Cardiac fibroblast (primary cell): Measurements from ENCODE around the gene DPF3.

Source experiments
- DNase-seq, 2 donors: peaks; one replicate each; pipeline versions ENCODE4 v3.0.0 to v3.0.0-alpha.2; 2010; ENCODE audit warnings: low read depth in 2 of 2
- H3K4me3 ChIP-seq, 2 donors: replicated peaks in 1 of 2; 1 replicate in 1 of 2; 2 replicates in 1 of 2; pipeline ENCODE4 v1.5.1; 2011; ENCODE audit warnings: low read depth in 2 of 2, low read length in 2 of 2, mild to moderate bottlenecking in 2 of 2, moderate library complexity in 1 of 2
- TF ChIP-seq, protein P1 (sequence below): IDR thresholded peaks from one replicate; pipeline ENCODE4 v1.5.1; 2011; ENCODE audit warnings: low read depth, mild to moderate bottlenecking, low read length, inconsistent platforms

The DPF3 gene

DNA sequence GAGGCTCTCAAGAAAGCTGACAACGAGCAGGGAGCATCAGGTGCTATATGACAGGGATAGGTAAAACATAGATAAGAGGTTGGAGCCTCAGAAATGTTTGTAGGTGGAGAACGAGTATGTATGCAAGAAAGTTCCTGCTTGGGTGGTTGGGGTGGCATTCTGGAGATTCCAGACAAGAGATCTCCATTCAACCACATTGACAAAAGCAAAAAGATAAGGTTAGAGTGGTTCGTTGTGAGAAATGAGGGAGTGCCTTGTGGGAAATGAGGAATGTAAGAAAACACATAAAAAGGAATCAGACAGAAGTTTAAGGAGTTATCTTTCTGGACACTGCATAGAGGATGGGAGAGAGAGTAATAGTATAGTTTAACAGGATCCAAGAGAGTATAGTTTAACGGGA lies 290.3 kb downstream of the DPF3 start:
- DNase-seq: peak in 1 of 2 donors; percentile 26
- H3K4me3 ChIP-seq: no peak overlapping the region
- TF ChIP-seq, protein P1, sequence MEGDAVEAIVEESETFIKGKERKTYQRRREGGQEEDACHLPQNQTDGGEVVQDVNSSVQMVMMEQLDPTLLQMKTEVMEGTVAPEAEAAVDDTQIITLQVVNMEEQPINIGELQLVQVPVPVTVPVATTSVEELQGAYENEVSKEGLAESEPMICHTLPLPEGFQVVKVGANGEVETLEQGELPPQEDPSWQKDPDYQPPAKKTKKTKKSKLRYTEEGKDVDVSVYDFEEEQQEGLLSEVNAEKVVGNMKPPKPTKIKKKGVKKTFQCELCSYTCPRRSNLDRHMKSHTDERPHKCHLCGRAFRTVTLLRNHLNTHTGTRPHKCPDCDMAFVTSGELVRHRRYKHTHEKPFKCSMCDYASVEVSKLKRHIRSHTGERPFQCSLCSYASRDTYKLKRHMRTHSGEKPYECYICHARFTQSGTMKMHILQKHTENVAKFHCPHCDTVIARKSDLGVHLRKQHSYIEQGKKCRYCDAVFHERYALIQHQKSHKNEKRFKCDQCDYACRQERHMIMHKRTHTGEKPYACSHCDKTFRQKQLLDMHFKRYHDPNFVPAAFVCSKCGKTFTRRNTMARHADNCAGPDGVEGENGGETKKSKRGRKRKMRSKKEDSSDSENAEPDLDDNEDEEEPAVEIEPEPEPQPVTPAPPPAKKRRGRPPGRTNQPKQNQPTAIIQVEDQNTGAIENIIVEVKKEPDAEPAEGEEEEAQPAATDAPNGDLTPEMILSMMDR: no peak

DNA sequence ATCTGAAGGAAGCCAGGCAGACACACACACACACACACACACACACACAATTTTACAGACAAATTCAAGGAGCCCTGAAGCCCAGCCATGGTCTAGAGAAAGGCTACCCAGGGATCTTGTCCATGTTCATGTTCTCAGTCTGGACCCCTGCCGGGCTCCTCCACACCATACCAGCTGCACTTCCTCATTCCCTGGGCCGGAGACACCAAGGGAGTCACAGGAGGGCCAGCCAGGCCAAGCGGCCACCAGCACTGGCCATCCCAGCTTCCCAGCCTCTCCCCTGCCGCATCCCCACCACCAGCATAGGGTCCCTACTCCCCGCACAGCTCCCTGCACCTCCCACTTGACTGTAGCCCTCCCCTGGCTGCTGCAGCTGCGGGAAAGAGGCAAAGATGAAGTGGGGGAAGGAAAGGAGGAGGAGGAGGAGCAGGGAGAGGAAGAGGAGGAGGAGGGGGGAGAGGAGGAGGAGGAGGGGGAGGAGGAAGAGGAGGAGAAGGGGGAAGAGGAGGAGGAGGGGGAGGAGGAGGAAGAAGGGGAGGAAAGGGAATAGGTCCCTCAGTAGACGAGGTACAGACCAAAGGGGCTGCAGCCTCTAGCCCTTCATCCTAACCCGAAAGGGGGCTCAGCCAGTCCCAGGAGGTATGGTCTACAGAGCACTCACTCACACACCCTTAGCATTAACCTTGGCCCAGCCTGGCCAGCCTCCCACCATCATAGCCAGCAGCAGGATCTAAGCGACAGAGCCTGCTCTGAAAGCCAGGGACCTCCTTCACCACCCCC lies 293.2 kb downstream of the DPF3 start:
- TF ChIP-seq, protein P1: no peak
- no peak for DNase-seq
- no peak overlapping the region for H3K4me3 ChIP-seq

DNA sequence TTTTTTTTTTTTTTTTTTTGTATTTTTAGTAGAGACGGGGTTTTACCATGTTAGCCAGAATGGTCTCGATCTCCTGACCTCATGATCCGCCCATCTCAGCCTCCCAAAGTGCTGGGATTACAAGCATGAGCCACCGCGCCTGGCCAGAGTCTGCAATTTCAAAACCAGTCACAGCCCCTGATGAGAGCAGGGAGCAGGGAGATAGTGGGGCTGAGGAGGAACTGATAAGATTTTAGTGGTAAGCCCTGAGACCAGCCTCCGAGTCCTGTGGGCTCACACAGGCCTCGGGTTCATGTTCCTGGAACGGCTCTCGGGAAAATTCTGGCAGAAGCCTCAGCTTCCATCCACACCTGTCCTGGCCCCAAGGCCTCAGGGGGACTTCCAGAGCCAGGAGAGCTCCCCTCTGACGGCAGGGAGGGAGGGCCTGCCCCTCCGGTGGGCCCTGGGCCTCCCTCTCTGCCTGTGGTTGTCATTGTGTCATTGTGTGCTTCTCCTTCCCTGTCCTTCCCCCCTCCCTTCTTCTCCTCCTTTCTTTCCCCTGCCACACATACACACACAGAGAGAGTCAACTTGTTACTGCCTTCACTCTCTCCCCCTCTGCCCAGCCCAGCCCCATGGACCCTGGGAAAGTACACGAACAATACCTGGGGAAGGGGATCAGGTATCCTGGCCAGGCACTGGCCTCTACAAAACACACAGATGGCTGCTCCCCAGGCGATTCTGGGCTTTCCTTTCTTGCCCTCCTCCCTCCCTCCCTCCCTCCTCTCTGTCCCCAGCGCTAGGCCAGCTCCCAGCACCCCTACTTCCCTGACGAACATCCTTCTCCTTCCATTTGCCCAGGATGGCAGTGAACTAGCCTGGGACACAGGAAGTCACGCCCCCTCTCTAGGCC lies 294.1 kb downstream of the DPF3 start:
- TF ChIP-seq, protein P1: no peak
- DNase-seq: no peak
- H3K4me3 ChIP-seq: no peak overlapping the region

DNA sequence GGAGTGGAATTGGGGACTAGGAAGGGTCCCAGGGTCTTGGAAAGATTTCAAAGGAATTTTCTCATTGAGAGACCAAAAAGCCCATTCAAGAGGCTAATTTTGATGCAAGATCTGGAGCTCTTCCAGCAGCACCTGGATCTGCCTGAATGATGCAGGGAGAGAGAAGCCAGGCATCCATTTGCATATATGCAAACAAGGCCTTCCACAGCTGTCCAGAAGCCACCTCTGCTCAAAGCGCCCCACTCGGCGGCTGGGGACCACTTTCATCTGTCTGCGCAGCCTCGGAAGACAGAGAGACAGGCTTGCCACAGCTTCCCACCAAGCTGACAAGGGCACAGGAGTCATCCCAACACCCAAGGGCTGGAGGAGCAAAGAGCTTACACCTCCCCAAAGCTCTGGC lies 295.6 kb downstream of the DPF3 start:
- no peak for DNase-seq
- TF ChIP-seq, protein P1: no peak
- H3K4me3 ChIP-seq: no peak overlapping the region

DNA sequence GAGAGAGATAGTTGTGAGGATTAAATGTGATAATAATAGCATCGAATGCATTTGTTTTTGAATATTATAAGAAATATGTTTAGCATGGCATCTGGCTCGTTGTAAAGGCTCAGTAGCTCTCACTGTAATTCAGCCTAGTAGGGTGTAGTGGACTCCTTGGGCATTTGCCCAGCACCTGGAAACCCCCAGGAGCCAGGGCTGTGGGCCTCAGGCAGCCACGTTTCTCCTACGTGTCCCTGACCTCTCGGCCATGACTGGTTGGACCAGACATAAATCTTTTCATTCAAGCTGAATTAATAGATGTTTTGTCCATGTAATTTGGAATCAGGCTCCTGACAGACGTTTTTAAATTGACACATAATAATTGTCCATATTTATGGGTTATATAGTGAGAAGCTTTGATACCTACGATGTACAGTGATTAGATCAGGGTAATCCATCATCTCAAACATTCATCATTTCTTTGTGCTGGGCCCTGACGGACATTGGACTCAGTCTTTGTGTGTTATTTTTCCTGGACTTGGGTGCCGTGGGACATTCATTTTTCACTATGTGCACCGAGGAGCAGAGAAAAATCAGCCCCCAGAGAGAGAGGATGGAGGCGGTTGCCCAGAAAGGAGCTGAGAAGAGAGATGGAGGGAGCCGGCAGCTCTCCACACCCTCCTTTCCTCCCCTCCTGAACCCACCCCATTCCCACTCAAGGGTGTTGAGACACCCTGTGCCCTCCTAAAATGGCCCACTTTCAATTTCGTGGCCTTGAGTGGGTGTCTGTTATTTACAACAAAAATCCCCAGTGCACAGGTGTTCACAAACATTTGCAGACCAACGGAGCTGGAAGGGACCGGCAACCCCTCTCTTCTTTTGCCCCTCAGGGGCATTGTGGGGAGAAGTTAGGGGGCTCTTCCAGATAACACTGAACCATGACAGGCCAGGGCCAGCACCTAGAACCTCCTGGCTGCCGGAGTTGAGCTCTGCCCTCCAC lies 296.4 kb downstream of the DPF3 start:
- no peak overlapping the region for H3K4me3 ChIP-seq
- no peak for DNase-seq
- TF ChIP-seq, protein P1: no peak
